ENCODE data around the gene ITGA5.

The ITGA5 gene

DNA sequence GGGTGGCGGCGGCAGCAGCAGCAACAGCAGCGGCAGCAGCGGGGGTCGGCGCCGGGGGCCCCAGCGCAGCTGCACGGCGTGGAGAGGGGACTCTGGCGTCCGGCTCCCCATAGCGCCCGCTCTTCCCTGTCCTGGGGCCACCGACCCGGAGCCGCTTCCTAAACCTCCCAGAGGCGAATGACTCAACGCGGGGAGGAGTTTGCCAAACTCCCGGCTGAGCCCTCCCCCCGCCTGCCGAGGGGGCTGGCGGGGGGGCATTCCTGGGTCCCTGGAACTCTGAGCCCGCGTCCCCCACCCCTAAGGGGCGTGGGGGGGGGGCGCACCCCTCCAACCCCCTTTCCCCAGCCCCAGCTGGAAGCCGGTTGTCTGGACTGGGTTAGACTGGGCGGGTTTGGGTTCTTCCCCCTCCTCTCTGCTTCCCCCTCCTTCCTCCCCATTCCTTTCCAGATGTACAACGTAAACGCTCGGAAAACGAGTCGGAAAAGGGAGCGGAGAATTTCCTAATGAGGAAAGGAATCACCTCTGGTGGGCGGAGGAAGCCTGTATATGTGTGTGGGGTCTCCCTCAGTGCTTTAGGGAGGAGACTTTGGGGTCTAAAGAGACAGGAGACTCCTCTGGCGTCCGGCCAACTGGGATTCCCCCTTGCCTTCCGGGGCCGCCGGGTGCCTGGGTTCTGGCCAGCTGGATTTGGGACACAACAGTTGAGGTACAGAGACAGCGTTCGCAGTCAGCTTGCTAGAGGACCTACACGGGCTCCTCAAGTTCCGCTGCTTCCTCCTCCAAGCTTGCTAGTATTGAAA, at the start of gene ITGA5:
ITGA5 (minus strand) TSS at position 179 of the 800 bp plus-strand sequence; CDS start at position 111, 68 bp downstream.
- H3K4me1 ChIP-seq (ENCODE audit: control insufficient read depth in 1 of 2, insufficient read depth in 2 of 2, low read length in 2 of 2) = peaks cover 9 to 37% of the 10 kb centered on the region in 2 donors
- H3K27ac ChIP-seq (ENCODE audit: low read length) = peak within 1 kb of the TSS; percentile 95
- H3K27me3 ChIP-seq (ENCODE audit: low read depth, low read length) = no peaks in the 10 kb centered on the region
- no peaks in the 10 kb centered on the region for H3K9me3 ChIP-seq (ENCODE audit: control insufficient read depth in 1 of 2, low read length in 2 of 2)
- H3K4me3 ChIP-seq (ENCODE audit: low read depth in 1 of 2, low read length in 2 of 2) = peak within 1 kb of the TSS; percentile 71 to 88
- H3K36me3 ChIP-seq (ENCODE audit: control insufficient read depth in 1 of 2, insufficient read depth in 2 of 2, low read length in 2 of 2) = peaks cover 0 to 31% of the 10 kb centered on the region in 2 donors

GRCh38 chr12:54465857-54466523, 46.9 kb upstream of the ITGA5 start:
- Histone ChIP-seq H3K27me3 (ENCODE audit: low read depth, low read length) (no peaks in the 10 kb centered on the region), H3K27ac (ENCODE audit: low read length) (no peak overlapping the region), H3K9me3 (ENCODE audit: control insufficient read depth in 1 of 2, low read length in 2 of 2) (no peaks in the 10 kb centered on the region), H3K4me3 (ENCODE audit: low read depth in 1 of 2, low read length in 2 of 2) (no peak overlapping the region), H3K4me1 (ENCODE audit: control insufficient read depth in 1 of 2, insufficient read depth in 2 of 2, low read length in 2 of 2) (no peaks in the 10 kb centered on the region), H3K36me3 (ENCODE audit: control insufficient read depth in 1 of 2, insufficient read depth in 2 of 2, low read length in 2 of 2) (no peaks in the 10 kb centered on the region)

- Histone ChIP-seq H3K36me3 (ENCODE audit: control insufficient read depth in 1 of 2, insufficient read depth in 2 of 2, low read length in 2 of 2) (no peaks in the 10 kb centered on the region), H3K9me3 (ENCODE audit: control insufficient read depth in 1 of 2, low read length in 2 of 2) (no peaks in the 10 kb centered on the region), H3K27ac (ENCODE audit: low read length) (no peak overlapping the region), H3K27me3 (ENCODE audit: low read depth, low read length) (no peaks in the 10 kb centered on the region), H3K4me1 (ENCODE audit: control insufficient read depth in 1 of 2, insufficient read depth in 2 of 2, low read length in 2 of 2) (no peaks in the 10 kb centered on the region), H3K4me3 (ENCODE audit: low read depth in 1 of 2, low read length in 2 of 2) (no peak overlapping the region)
Observed at GRCh38 chr12:54463484-54463883, 44.4 kb upstream of the ITGA5 start.

DNA sequence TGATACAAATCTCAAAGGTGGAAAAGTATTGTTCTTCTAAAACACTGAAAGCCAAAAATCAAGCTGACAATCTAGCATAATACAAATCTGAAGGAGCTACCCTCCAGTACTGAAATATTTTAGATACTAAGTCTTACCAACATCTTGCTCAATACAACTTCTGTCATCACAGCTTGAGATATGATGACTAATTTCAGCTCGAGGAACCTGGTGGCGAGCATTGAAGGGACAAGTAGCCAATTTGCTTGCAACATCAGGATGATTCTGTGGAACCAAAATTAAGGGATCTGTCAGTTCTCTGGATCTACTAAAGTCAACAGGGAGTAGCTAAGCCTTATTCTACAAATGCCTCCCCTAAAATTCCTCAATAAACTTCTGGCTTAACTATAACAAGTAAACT, 44.0 kb upstream of the ITGA5 start:
- Histone ChIP-seq H3K27ac (ENCODE audit: low read length) (no peak overlapping the region), H3K4me1 (ENCODE audit: control insufficient read depth in 1 of 2, insufficient read depth in 2 of 2, low read length in 2 of 2) (no peaks in the 10 kb centered on the region), H3K9me3 (ENCODE audit: control insufficient read depth in 1 of 2, low read length in 2 of 2) (no peaks in the 10 kb centered on the region), H3K4me3 (ENCODE audit: low read depth in 1 of 2, low read length in 2 of 2) (no peak overlapping the region), H3K27me3 (ENCODE audit: low read depth, low read length) (no peaks in the 10 kb centered on the region), H3K36me3 (ENCODE audit: control insufficient read depth in 1 of 2, insufficient read depth in 2 of 2, low read length in 2 of 2) (no peaks in the 10 kb centered on the region)

DNA sequence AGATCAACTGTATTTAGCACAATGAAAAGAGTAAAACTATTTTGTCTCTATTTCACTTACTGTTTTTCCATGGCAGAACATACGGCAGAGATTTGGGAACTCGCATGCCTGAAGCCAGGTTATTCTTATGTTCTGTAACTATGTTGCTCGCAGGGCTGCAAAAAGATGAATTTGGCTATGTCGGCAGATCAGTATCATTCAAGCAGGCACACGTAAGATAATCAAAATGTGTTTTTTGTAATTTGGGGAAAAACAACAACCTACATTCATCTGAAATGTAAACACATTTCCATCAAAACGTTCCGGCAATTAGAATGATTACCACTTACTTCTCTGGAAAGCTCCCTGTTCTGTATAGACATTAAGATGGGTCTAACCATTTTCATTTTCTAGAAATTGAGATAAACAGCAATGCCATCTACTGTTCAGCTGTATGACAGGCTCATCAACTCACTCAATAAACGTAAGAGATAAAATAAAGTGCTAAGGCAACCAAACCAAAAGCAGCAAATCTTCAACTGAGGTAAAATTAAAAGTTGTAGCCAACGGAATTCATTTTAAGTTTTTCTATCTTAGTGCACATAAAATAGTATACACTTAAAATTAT, 41.4 kb upstream of the ITGA5 start:
- no peaks in the 10 kb centered on the region for H3K27me3 ChIP-seq (ENCODE audit: low read depth, low read length)

GRCh38 chr12:54459355-54459754, 40.3 kb upstream of the ITGA5 start:
- Histone ChIP-seq H3K4me1 (ENCODE audit: control insufficient read depth in 1 of 2, insufficient read depth in 2 of 2, low read length in 2 of 2) (peaks cover 0 to 5% of the 10 kb centered on the region in 2 donors), H3K36me3 (ENCODE audit: control insufficient read depth in 1 of 2, insufficient read depth in 2 of 2, low read length in 2 of 2) (no peaks in the 10 kb centered on the region), H3K9me3 (ENCODE audit: control insufficient read depth in 1 of 2, low read length in 2 of 2) (no peaks in the 10 kb centered on the region), H3K27me3 (ENCODE audit: low read depth, low read length) (no peaks in the 10 kb centered on the region), H3K4me3 (ENCODE audit: low read depth in 1 of 2, low read length in 2 of 2) (no peak overlapping the region), H3K27ac (ENCODE audit: low read length) (no peak overlapping the region)

More for the DNA sequence above, 41.4 kb upstream of the ITGA5 start:
- Histone ChIP-seq H3K4me3 (ENCODE audit: low read depth in 1 of 2, low read length in 2 of 2) (no peak overlapping the region), H3K9me3 (ENCODE audit: control insufficient read depth in 1 of 2, low read length in 2 of 2) (no peaks in the 10 kb centered on the region), H3K4me1 (ENCODE audit: control insufficient read depth in 1 of 2, insufficient read depth in 2 of 2, low read length in 2 of 2) (peaks cover 0 to 5% of the 10 kb centered on the region in 2 donors), H3K36me3 (ENCODE audit: control insufficient read depth in 1 of 2, insufficient read depth in 2 of 2, low read length in 2 of 2) (no peaks in the 10 kb centered on the region), H3K27ac (ENCODE audit: low read length) (no peak overlapping the region)

GRCh38 chr12:54455760-54456469, 36.8 kb upstream of the ITGA5 start:
- peaks cover 0 to 5% of the 10 kb centered on the region in 2 donors for H3K4me1 ChIP-seq (ENCODE audit: control insufficient read depth in 1 of 2, insufficient read depth in 2 of 2, low read length in 2 of 2)
- H3K27ac ChIP-seq (ENCODE audit: low read length) = no peak overlapping the region
- H3K4me3 ChIP-seq (ENCODE audit: low read depth in 1 of 2, low read length in 2 of 2) = no peak overlapping the region
- H3K27me3 ChIP-seq (ENCODE audit: low read depth, low read length) = no peaks in the 10 kb centered on the region
- no peaks in the 10 kb centered on the region for H3K9me3 ChIP-seq (ENCODE audit: control insufficient read depth in 1 of 2, low read length in 2 of 2)
- H3K36me3 ChIP-seq (ENCODE audit: control insufficient read depth in 1 of 2, insufficient read depth in 2 of 2, low read length in 2 of 2) = no peaks in the 10 kb centered on the region

DNA sequence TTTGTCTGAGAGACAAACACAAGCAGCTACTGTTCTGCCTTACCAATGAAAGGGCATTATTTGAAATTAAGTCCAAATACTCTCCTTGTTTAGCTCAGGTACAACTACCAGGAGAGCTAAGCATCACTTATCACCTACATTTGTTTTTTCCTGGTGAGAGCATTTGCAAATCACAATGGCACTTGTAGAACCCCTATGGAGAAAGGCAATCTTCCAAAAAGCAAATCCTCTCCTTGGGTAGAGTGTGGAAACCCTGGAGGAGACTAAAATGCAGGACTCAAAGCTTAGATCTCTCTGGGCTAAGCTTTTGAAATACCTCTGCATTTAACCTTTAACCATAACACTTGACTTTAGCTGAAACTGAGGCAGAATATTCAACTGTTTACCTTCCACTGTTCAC, 33.6 kb upstream of the ITGA5 start:
- Histone ChIP-seq H3K36me3 (ENCODE audit: control insufficient read depth in 1 of 2, insufficient read depth in 2 of 2, low read length in 2 of 2) (no peaks in the 10 kb centered on the region), H3K4me1 (ENCODE audit: control insufficient read depth in 1 of 2, insufficient read depth in 2 of 2, low read length in 2 of 2) (peaks cover 0 to 5% of the 10 kb centered on the region in 2 donors), H3K27ac (ENCODE audit: low read length) (no peak overlapping the region), H3K4me3 (ENCODE audit: low read depth in 1 of 2, low read length in 2 of 2) (no peak overlapping the region), H3K27me3 (ENCODE audit: low read depth, low read length) (no peaks in the 10 kb centered on the region), H3K9me3 (ENCODE audit: control insufficient read depth in 1 of 2, low read length in 2 of 2) (no peaks in the 10 kb centered on the region)

GRCh38 chr12:54448344-54448743, 29.3 kb upstream of the ITGA5 start:
- H3K36me3 ChIP-seq (ENCODE audit: control insufficient read depth in 1 of 2, insufficient read depth in 2 of 2, low read length in 2 of 2) = no peaks in the 10 kb centered on the region
- no peaks in the 10 kb centered on the region for H3K27me3 ChIP-seq (ENCODE audit: low read depth, low read length)
- H3K27ac ChIP-seq (ENCODE audit: low read length) = no peak overlapping the region

GRCh38 chr12:54447917-54448316, 28.9 kb upstream of the ITGA5 start:
- Histone ChIP-seq H3K36me3 (ENCODE audit: control insufficient read depth in 1 of 2, insufficient read depth in 2 of 2, low read length in 2 of 2) (no peaks in the 10 kb centered on the region), H3K4me3 (ENCODE audit: low read depth in 1 of 2, low read length in 2 of 2) (no peak overlapping the region), H3K27me3 (ENCODE audit: low read depth, low read length) (no peaks in the 10 kb centered on the region), H3K27ac (ENCODE audit: low read length) (no peak overlapping the region), H3K9me3 (ENCODE audit: control insufficient read depth in 1 of 2, low read length in 2 of 2) (no peaks in the 10 kb centered on the region), H3K4me1 (ENCODE audit: control insufficient read depth in 1 of 2, insufficient read depth in 2 of 2, low read length in 2 of 2) (peaks cover 0 to 5% of the 10 kb centered on the region in 2 donors)

More at GRCh38 chr12:54448344-54448743, 29.3 kb upstream of the ITGA5 start:
- Histone ChIP-seq H3K4me1 (ENCODE audit: control insufficient read depth in 1 of 2, insufficient read depth in 2 of 2, low read length in 2 of 2) (peaks cover 0 to under 1% of the 10 kb centered on the region in 2 donors), H3K4me3 (ENCODE audit: low read depth in 1 of 2, low read length in 2 of 2) (no peak overlapping the region), H3K9me3 (ENCODE audit: control insufficient read depth in 1 of 2, low read length in 2 of 2) (no peaks in the 10 kb centered on the region)

- no peaks in the 10 kb centered on the region for H3K9me3 ChIP-seq (ENCODE audit: control insufficient read depth in 1 of 2, low read length in 2 of 2)
- no peak overlapping the region for H3K4me3 ChIP-seq (ENCODE audit: low read depth in 1 of 2, low read length in 2 of 2)
- H3K4me1 ChIP-seq (ENCODE audit: control insufficient read depth in 1 of 2, insufficient read depth in 2 of 2, low read length in 2 of 2) = peaks cover 0 to 22% of the 10 kb centered on the region in 2 donors
- H3K36me3 ChIP-seq (ENCODE audit: control insufficient read depth in 1 of 2, insufficient read depth in 2 of 2, low read length in 2 of 2) = no peaks in the 10 kb centered on the region
- H3K27me3 ChIP-seq (ENCODE audit: low read depth, low read length) = no peaks in the 10 kb centered on the region
- H3K27ac ChIP-seq (ENCODE audit: low read length) = no peak overlapping the region
Observed at GRCh38 chr12:54444206-54444605, 25.1 kb upstream of the ITGA5 start.
